ENCODE data around the gene RGS10. TPM values are rescaled to one million over a fixed set of nuclear protein-coding genes. Genes with fewer than 3 reads are reported as not detected.

Gene RGS10
- total and polyA plus RNA-seq, 9 of the 15 experiments (the other 6 are each of a cell fraction or from before 2014, with no cell fraction given) = 31.9 to 123 (median 62.1) TPM

DNA sequence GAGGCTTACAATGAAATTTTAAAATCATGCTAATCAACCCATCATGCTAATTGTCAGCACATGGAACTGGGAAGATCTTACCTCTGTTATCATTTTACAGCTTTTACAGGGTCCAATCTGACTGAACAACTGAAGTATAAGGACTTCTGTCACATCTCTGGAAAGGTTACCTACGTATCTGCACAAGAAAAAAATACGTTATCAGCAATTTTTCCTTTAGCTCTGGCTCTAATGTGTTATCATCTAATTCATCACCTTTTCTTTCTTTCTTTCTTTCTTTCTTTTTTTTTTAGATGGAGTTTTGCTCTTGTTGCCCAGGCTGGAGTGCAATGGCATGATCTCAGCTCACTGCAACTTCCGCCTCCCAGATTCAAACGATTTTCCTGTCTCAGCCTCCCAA, 45.6 kb upstream of the RGS10 start:
- H4K20me1 ChIP-seq (replicated peaks; ENCODE audit: control insufficient read depth, insufficient read depth, low read length) = 0 out of 2 replicates have a peak, but pooled peaks cover 4% of the 10 kb centered on the region

GRCh38 chr10:119578355-119578754, 35.8 kb upstream of the RGS10 start:
- POLR2A ChIA-PET = interaction anchor here (0.6 kb wide), 1 partner anchor 38 kb away, joined by 3 read pairs; no protein-coding TSS in a partner anchor
- H4K20me1 ChIP-seq (replicated peaks; ENCODE audit: control insufficient read depth, insufficient read depth, low read length) = no peaks in the 10 kb centered on the region

More for the DNA sequence above, 45.6 kb upstream of the RGS10 start:
- no TSS peak for BruUV-seq (replicated peaks)
- no peak for FAIRE-seq
- Histone ChIP-seq H3K36me3 (ENCODE audit: control insufficient read depth, insufficient read depth, low read length) (peaks cover 78% of the 10 kb centered on the region), H3K4me1 (replicated peaks in 1 of 2; ENCODE audit: control insufficient read depth in 2 of 2, insufficient read depth in 2 of 2, low read length in 2 of 2) (no peaks in the 10 kb centered on the region; a peak in 1 of 5 replicates), H3K9ac (ENCODE audit: insufficient read depth in 1 of 2, low read depth in 2 of 2, low read length in 2 of 2) (no peak overlapping the region), H3K9me1 (ENCODE audit: control insufficient read depth, insufficient read depth, low read length) (no peaks in the 10 kb centered on the region), H3K79me2 (ENCODE audit: control insufficient read depth, insufficient read depth, low read length) (peaks cover 91% of the 10 kb centered on the region), H3K27me3 (ENCODE audit: control insufficient read depth in 2 of 2, insufficient read depth in 2 of 2, low read length in 2 of 2) (no peaks in the 10 kb centered on the region), H3K9me3 (replicated peaks; ENCODE audit: control insufficient read depth, insufficient read depth, low read depth, low read length) (no peaks in the 10 kb centered on the region), H3K4me2 (ENCODE audit: insufficient read depth, low read length) (no peak overlapping the region), H2AFZ (ENCODE audit: low read depth, low read length) (no peak overlapping the region), H3K27ac (ENCODE audit: extremely low read depth, low read depth, low read length) (no peak overlapping the region), H3K4me3 (no peak overlapping the region)
- CTCF ChIA-PET (ENCODE audit: low intra/inter-chr PET ratio) = interaction anchor here (0.6 kb wide), 1 partner anchor 52 kb away, joined by 4 read pairs; no protein-coding TSS in a partner anchor
- TF ChIP-seq COPS2 (conservative IDR thresholded peaks at IDR 0.05) = no peak
- peak; percentile 49 for TF ChIP-seq MAFG (tag; conservative IDR thresholded peaks at IDR 0.05)
- TF ChIP-seq BMI1 (IDR thresholded peaks at IDR 0.05; ENCODE audit: low read length) = no peak
- TF ChIP-seq C11orf30 (IDR thresholded peaks at IDR 0.05; ENCODE audit: low read depth) = peak; percentile 73; the same call in 1 of the 2 replicates
- TF ChIP-seq U2AF1 (optimal IDR thresholded peaks at IDR 0.05; ENCODE audit: low read depth, low read length) = no peak
- TF ChIP-seq U2AF2 (optimal IDR thresholded peaks at IDR 0.05; ENCODE audit: low read depth, low read length) = no peak
- TF ChIP-seq ZNF316 (IDR thresholded peaks at IDR 0.05) = peak; percentile 83
- no peak for ATAC-seq
- intact Hi-C loops (cut with micrococcal nuclease) = no loop called here
- no peak for DNase-seq (ENCODE audit: extremely low read depth in 1 of 4, low spot score in 3 of 4)
- in situ Hi-C loops (cut with MboI) = no loop called here
- whole genome bisulfite sequencing (ENCODE audit: insufficient coverage, low coverage, missing lambda C conversion rate) = 100% methylated on average over 4 of the region's 4 CpGs
- POLR2A ChIA-PET = interaction anchor here (0.7 to 1.4 kb wide), 2 partner anchors 18 to 46 kb away, joined by 3 to 4 read pairs; partner anchors contain the start of gene RGS10

More at GRCh38 chr10:119578355-119578754, 35.8 kb upstream of the RGS10 start:
- Histone ChIP-seq H3K79me2 (ENCODE audit: control insufficient read depth, insufficient read depth, low read length) (peaks cover 17% of the 10 kb centered on the region), H3K9me3 (replicated peaks; ENCODE audit: control insufficient read depth, insufficient read depth, low read depth, low read length) (no peaks in the 10 kb centered on the region), H3K9ac (ENCODE audit: insufficient read depth in 1 of 2, low read depth in 2 of 2, low read length in 2 of 2) (no peak overlapping the region), H3K9me1 (ENCODE audit: control insufficient read depth, insufficient read depth, low read length) (no peaks in the 10 kb centered on the region), H2AFZ (ENCODE audit: low read depth, low read length) (no peak overlapping the region), H3K4me2 (ENCODE audit: insufficient read depth, low read length) (no peak overlapping the region), H3K36me3 (ENCODE audit: control insufficient read depth, insufficient read depth, low read length) (peaks cover 96% of the 10 kb centered on the region), H3K4me1 (replicated peaks in 1 of 2; ENCODE audit: control insufficient read depth in 2 of 2, insufficient read depth in 2 of 2, low read length in 2 of 2) (no peaks in the 10 kb centered on the region), H3K4me3 (no peak overlapping the region), H3K27me3 (ENCODE audit: control insufficient read depth in 2 of 2, insufficient read depth in 2 of 2, low read length in 2 of 2) (no peaks in the 10 kb centered on the region), H3K27ac (ENCODE audit: extremely low read depth, low read depth, low read length) (no peak overlapping the region)
- no TSS peak for BruUV-seq (replicated peaks)
- in situ Hi-C loops (cut with MboI) = no loop called here
- CTCF ChIA-PET (ENCODE audit: low intra/inter-chr PET ratio) = no interaction called here
- DNase-seq (ENCODE audit: extremely low read depth in 1 of 4, low spot score in 3 of 4) (no peak), FAIRE-seq (no peak), ATAC-seq (no peak)
- 96% methylated on average over 3 of the region's 3 CpGs for WGBS (ENCODE audit: insufficient coverage, low coverage, missing lambda C conversion rate)
- no peak for TF ChIP-seq SIRT6 (IDR thresholded peaks at IDR 0.05; ENCODE audit: low read depth, low read length)
- TF ChIP-seq DDX20 (tag; IDR thresholded peaks at IDR 0.05; ENCODE audit: low read depth) = no peak
- TF ChIP-seq POLR2AphosphoS2 (IDR thresholded peaks at IDR 0.05; ENCODE audit: low read length) = no peak
- TF ChIP-seq, protein P1, sequence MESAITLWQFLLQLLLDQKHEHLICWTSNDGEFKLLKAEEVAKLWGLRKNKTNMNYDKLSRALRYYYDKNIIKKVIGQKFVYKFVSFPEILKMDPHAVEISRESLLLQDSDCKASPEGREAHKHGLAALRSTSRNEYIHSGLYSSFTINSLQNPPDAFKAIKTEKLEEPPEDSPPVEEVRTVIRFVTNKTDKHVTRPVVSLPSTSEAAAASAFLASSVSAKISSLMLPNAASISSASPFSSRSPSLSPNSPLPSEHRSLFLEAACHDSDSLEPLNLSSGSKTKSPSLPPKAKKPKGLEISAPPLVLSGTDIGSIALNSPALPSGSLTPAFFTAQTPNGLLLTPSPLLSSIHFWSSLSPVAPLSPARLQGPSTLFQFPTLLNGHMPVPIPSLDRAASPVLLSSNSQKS (CRISPR knock-in tag; IDR thresholded peaks at IDR 0.05) = no peak
- no peak for TF ChIP-seq CC2D1A (IDR thresholded peaks at IDR 0.05)
- TF ChIP-seq XRCC3 (IDR thresholded peaks at IDR 0.05) = no peak
- intact Hi-C loops (cut with micrococcal nuclease) = no loop called here
